ENCODE measurements around the gene SAMD10.
"Not testable (repeated sequence)": the region's sequence is repeated elsewhere in the genome, so short reads cannot be mapped to it uniquely, and the experiment has no call there.

The SAMD10 gene

DNA sequence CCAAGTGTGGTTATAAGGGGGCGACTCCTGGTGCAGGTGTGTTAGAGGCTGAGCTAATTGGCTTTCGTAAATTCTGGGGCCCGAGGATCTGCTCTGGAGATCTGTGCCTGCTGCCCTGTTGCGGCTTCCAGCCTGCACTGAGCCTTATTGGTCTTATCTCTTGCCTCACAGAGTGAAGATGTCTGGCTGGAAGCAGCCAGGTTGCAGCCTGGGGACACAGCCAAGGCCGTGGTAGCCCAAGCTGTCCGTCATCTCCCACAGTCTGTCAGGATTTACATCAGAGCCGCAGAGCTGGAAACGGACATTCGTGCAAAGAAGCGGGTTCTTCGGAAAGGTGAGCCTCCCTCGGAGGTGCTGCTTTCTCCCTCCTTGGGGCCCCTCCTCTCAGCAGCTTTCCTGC lies 21.5 kb upstream of the SAMD10 start:
- no peak for DNase-seq

- no peak for DNase-seq
These were observed 3.5 kb upstream of the SAMD10 start for GRCh38 chr20:63982937-63983336.

- DNase-seq: peak; percentile 98
These were observed 1.6 kb upstream of the SAMD10 start, which contains the start of gene PRPF6 for GRCh38 chr20:63980806-63981728. Gene PRPF6 (plus strand): TSS chr20:63981132. CDS start chr20:63981246, 114 bp downstream.

DNA sequence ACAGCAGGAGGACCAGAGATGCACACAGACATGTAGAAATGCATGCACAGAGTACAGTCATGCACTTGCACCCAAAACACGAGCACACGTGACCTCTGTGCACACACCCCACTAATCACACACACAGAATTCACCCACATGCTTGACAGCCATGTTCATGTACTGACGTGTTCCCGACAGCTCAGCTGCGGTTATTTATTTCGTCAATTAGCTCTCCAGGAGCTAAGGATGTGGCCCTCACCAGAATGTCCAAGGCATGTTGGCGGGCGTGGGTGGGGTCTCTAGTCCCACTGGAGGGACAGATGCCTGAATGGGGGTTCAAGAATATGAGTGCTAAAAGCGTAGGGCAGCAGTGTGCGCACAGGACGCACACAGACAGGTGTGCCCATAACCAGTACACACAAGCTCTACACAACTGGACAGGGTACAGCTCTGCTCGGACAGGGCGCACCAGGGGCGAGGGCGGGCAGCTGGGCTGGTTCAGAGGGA lies 919 bp upstream of the SAMD10 start:
- no peak for DNase-seq

DNA sequence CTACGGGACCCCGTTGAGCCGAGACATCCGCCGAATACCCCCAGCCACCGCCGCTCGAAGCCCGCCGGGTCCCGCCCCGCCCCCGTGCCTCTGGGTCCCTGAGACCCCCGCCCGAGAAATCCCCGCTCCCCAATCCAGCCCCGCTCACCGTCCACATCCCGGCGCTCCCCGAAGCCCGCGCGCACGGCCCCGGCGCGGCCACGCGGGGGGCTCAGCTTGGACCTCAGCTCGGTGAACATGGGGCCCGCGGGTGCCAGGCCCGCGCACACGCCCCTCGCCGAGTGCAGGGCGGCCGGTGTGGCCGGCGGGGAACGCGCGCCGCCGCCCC lies 249 bp downstream of the SAMD10 start:
- no peak for DNase-seq

DNA sequence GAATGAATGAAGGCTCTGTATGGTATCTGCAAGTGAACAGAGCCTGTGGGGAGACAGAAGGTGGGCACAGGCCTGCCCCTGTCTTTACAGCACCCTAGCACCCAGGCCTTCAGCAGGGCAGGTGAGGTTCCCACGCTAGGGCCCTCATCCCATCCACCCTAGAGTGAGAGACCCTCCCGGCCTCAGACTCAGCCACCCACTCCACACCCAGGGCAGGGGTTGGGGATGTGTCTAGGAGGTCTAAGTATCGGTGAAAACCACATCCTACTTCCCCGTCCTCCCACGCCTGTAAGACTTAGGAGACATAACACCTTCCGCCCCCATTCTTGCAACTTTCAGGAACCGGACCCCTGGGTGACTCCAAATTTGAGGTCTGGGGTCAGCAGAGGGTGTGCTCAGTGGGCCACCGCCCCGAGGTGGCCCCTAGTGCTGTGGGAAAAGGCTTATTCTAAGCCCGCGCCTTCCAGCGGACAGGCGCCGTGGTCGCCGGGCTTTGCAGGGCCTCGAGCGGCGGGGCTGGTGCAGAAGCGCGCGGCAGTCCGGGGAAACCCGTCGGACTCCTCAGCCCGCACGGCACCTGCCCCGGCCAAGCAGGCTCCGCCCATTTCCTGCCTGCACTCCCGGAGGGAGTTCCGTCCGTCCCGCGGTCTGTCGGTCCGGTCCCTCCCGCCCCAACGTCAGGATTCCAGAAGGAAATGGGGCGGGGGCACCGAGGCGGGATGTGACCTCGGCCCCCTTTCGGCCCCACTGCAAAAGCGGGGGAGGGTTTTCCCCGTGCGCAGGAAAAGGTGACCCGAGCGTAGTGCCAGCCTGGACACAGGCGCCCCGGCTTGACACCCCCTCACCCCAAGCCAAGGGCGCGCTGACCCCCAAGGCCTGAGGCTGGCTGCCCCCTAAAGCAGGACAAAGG lies 868 bp downstream of the SAMD10 start:
- DNase-seq: peak; percentile 76

DNA sequence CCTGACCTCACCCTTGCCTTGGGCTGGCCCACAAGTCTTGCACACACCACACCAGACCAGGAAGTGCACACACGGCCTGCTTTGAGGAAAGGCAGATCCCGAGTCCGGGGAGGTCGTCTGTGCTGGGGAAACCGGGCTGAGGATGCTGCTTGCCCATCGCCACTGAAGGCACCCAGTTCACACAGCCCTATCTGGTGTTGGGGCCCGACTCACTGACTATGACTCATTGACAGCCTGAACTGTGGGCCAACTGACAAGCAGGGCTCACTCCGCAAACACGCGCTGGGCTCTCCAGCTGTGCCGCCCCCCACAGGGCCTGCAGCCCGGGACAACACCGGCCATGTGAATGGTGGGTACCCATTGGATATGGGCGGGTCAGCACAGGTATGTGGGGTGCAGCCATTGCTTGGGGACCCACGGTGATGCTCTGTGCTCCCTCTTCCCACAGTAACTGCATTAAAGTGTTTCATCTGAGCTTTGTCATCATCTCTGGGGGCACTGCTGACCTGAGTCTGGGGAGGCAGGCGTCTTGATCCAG lies 1.6 kb downstream of the SAMD10 start:
- DNase-seq: peak; percentile 35

- DNase-seq: peak; percentile 35
These were observed 2.3 kb downstream of the SAMD10 start for GRCh38 chr20:63976980-63977738.

DNA sequence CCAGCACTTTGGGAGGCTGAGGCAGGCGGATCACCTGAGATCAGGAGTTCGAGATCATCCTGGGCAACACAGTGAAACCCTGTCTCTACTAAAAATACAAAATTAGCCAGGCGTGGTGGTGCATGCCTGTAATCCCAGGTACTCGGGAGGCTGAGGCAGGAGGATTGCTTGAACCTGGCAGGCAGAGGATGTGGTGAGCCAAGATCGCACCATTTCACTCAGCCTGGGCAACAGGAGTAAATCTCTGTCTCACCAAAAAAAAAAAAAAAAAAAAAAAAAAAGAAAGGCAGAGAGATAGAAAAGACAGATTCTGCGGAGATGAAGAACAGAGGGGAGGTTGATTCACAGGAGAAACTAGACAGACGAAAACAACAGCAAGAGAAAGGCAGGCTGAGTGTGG lies 2.9 kb downstream of the SAMD10 start:
- not testable (repeated sequence) for DNase-seq

DNA sequence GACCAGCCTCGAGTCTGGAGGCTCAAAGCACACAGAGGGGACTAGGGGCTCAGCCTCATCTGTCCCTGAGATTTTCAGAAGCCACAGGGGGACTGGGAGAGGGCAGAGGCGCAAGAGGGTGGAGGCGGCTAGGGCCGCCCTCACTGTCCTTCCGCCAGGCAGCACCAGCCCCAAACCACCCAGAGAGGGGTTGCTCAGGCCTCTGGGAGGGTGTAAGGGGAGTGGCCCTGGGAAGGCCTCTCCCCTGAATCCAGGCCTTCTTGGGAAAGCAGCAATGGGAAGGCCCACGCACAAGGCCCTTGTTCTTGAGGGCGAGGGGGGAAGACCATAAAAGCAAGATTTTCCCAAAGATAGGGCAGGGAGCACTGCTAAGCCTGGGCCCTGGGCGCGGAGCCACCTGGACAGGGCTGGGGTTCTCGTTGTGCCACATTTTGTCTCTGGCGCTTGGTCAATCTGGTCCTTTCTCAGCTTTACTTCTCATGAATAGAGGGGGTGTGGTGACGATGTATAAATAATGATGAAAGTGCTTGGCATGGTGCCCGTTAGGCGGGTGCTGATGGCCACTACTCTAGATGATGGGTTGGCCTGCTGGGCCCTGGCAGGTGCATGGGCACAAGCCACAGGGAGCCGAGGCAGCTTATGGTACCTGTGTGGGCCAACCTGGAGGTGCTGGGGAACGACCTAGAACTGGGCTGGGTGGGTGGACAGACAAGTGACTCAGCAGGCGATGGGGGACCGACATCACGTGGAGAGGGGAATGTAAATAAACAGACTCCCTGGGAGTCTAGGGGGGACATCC lies 4.8 kb downstream of the SAMD10 start:
- no peak for DNase-seq

GRCh38 chr20:63973636-63974401 lies 5.6 kb downstream of the SAMD10 start:
- peak; percentile 91 for DNase-seq

DNA sequence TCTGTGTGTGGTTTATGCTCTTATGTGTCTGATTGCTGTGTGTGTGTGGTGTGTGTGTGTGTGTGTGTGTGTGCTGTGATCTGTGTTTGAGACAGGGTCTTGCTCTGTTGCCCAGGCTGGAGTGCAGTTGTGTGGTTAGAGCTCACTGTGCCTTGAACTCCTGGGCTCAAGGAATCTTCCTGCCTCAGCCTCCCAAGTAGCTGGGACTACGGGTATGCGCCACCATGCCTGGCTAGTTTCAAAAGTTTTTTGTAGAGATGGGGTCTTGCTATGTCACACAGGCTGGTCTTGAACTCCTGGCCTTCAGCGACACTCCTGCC lies 6.3 kb downstream of the SAMD10 start:
- DNase-seq: no peak

DNA sequence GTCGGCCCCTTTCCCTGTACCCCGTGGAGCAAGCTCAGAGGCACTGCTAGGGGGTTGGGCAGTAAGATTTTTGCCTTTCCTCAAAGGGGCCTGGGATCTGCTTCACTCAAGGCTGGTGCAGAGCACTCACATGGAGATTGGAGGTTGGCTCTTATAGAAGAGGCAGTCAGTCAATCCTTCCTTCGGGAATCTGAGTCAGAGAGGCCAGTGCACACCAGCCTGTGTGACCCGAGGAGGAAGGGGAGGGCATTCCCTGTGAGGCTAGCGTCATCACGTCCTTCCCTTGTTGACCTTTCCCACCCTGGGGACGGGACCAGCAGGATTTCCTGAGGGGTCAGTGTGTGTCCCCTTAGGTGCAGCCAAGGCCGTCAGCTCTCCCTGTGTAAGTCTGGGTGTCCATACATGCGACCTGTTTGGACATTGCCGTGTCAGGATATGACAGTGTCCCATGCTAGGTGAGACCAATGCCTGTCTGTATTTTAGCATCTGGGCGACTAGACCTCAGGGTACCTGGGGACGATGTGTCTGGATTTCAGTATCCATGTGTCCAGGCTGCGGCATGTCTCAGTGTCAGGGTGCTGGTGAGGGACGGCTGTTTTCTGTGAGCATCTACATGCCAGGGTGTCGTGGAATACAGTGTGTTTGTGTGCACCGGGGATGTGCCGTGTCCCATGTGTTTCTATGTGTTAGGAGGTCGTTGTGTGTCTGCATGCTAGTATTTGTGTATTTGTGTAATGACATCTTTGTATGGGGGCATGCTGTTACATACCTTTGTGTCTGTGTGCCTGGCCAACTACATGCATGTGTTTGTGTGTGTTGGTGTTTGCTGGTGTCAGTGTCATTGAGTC lies 6.9 kb downstream of the SAMD10 start:
- no peak for DNase-seq

DNA sequence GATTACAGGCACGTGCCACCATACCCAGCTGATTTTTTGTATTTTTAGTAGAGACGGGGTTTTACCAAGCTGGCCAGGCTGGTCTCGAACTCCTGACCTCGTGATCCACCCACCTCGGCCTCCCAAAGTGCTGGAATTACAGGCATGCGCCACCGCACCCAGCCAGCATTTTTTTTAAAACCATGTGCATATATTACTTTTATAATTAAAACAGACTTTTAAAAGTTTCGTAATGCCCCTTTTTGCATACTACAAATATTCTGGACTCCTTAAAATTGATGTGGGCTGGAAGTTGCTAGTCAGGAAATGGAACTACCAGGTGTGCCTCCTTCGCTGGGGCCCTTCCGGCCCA lies 7.5 kb downstream of the SAMD10 start:
- not testable (repeated sequence) for DNase-seq

DNA sequence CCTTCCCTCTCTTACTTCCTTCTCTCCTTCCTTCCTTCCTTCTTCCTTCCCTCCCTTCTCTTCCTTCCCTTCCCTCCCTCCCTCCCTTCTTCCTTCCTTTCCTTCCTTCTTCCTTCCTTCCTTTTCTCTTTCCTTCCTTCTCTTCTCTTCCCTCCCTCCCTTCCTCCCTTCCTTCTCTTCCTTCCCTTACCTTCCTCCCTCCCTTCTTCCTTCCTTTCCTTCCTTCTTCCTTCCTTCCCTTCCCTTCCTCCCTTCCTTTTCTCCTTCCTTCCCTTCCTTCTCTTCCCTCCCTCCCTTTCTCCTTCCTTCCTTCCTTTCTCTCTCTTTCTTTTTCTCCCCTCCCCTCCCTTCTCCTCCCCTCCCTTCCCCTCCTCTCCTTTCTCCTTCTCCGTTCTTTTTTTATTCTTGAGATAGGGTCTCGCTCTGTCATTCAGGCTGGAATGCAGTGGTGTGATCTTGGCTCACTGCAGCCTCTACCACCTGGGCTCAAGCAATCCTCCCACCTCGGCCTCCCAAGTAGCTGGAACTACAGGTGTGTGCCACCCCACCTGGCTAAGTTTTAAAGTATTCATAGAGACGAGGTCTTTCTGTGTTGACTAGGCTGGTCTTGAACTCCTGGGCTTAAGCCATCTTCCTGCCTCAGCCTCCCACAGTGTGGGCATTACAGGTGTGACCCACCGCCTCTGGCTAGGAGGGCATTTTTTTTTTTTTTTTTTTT lies 8.6 kb downstream of the SAMD10 start:
- DNase-seq: no peak

DNA sequence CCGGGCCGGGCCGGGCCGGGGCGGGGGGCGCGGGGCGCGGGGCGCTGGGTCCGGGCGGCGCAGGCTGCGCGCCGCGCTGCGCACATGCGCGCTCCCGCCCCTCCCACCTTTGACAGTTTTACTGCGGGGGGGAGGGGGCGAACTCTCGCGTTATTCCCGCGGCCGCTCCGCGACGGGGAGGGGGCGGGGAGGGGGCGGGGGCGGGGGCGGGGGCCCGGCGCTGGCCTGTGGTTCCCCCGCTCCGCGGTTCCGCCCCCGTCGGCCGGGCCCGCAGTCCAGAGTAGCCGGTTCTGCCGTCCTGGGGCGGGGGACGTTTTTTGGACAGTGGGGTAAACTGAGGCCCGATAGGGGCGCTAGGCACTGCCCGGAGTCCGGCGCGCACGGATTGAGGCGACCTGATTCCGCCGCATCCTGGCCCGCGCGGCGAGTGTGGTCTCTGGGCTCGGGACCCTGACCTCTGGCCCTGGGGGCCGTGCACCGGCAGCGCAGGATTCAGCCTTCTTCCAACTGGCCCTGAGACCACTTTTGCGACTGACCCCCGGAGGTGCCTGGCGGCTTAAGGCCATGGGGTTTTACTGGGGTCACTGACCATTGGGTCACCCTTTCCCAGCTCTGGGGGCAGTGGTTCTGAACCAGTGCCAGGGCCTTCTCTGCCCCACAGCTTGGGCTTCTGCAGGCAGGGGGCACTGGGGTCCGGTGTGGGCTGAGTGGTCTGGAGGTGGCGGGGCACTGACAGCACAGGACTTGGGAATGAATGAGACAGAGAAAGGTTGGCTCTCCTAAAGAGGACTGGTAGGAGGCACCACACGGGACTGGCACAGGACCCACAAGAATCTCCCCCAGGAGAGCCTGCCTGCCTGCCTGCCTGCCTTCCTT lies 9.4 kb downstream of the SAMD10 start, which contains the start of gene ZNF512B:
ZNF512B (minus strand) TSS at position 93 of the 876 bp plus-strand sequence. CDS start 1,980 bp downstream, outside the sequence.
- peak; percentile 71 for DNase-seq

- DNase-seq: no peak
These were observed 10.3 kb downstream of the SAMD10 start for GRCh38 chr20:63968928-63969760.

Data from OCI-M1 (cell line).